Epithelial cell of prostate (primary cell): ENCODE data around the gene SIN3B.
"Not testable (repeated sequence)": the region's sequence is repeated elsewhere in the genome, so short reads cannot be mapped to it uniquely, and the experiment has no call there.

ENCODE experiments used
- DNase-seq: peaks from one replicate; pipeline ENCODE4 v3.0.0-alpha.2; 2011; ENCODE audit warnings: low read depth, low spot score
- H3K27ac ChIP-seq: fragments of 450-650 bp; 2 replicates; pipeline ENCODE4 v1.5.1; 2017; ENCODE audit warnings: mild to moderate bottlenecking

The SIN3B gene

DNA sequence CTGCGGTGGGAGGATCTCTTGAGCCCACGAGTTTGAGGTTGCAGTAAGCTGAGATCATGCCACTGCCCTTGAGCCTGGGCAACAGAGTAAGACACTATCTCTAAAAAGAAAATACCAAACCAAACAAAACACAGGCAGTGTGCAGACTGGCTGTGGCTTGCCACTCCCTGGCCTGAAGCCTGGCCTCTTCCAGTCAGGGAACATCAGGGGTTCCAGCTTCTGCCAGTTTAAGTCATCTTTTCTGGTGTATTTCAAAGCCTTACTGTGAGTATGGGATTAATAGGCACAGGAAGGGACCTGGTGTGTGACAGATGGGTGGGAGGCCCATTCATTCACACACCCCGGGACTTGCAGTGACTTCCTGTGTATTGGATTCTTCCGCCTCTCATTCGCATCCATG is 32.6 kb downstream of the SIN3B start:
- no peak for DNase-seq
- no peak overlapping the region for H3K27ac ChIP-seq

DNA sequence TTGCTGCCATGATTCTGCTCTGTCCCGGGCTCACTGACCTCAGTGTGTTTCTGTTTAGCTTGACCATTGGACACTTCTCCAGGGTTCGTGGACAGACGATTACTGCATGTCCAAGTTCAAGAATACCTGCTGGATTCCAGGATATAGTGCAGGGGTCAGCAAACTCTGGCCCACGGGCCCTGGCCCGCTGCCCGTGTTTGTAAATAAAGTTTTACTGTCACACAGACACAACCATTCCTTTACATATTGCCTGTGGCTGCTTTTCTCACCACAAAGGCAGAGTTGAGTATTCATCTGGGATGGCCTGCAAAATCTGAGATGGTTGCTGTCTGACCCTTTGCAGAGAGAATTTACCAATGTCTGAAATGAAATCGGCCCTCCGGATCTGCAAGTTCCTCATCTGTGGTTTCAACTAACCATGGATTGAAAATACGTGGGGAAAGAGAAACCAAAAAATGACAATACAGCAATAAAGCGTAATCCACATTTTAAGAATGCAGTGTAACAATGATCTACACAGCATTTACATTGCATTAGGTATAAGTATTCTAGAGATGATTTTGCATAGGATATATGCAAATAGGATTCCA is 33.7 kb downstream of the SIN3B start:
- no peak overlapping the region for H3K27ac ChIP-seq
- no peak for DNase-seq

DNA sequence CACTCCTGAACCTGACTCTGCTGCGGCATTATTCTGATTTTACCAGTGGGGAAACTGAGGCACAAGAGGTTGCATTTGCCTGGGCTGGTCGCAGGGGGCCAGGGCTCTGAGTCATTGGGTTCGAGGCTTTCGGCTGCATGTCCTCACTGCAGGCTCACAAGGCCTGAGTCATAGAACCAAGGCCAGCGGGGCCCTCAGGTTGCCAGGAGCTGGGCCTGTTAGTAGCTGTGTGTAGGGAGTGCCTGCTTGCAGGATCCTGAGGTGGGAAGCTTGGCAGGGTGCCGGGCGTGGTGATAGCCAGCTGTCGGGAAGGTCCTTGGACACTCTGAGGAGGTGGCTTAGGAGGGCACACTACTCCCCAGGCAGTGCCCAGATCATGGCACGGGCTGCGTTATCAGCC is 38.0 kb downstream of the SIN3B start:
- no peak for DNase-seq
- no peak overlapping the region for H3K27ac ChIP-seq

DNA sequence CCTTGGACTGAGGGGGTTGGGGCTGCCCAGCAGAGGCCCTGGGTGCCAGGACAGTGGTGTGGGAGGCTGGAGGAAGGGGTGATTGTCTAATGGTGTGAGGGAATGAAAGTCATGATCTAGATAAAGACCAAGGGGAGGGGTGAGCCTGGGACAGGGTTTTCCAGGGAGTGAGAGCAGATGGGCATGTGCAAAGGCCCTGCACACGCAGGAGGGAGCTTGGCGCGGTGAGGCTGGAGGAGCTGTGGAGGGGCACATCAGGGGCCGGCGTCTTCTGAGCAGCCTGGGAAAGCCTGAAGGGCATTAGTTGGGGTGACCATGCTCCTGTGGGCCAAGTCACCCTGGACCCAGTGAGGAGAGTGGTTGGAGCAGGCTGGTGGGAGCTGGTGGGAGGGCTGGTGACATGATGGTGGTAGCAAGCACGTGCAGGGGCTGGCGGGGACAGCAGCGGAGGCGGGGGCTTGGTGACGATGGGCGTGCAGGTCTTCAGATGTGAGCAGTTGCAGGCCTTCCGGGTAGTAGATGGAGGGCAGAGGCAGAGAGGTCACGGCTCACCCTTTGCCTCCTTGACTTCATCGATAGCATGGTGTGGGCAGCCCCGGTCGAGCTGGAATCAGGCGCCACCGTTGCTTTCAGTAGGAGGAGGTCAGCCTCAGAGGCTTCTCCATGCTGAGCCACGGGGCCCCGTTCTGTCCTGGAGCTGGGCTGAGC is 39.4 kb downstream of the SIN3B start:
- DNase-seq: no peak
- H3K27ac ChIP-seq: no peak overlapping the region

DNA sequence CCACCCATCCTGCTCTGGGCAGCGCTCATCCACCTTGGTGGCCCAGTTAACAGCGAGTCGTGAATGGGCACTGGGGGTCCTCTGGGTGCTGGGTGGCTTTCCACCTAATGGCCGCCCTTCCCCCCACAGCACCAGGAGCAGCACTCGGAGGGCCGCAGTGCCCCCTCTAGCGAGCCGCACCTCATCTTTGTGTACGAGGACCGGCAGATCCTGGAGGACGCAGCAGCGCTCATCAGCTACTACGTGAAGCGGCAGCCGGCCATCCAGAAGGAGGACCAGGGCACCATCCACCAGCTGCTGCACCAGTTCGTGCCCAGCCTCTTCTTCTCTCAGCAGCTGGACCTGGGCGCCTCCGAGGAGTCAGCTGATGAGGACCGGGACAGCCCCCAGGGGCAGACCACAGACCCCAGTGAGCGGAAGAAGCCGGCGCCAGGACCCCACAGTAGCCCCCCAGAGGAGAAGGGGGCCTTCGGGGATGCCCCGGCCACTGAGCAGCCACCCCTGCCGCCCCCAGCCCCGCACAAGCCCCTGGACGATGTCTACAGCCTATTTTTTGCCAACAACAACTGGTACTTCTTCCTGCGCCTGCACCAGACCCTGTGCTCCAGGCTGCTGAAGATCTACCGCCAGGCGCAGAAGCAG is 40.3 kb downstream of the SIN3B start:
- DNase-seq: no peak
- H3K27ac ChIP-seq: no peak overlapping the region

DNA sequence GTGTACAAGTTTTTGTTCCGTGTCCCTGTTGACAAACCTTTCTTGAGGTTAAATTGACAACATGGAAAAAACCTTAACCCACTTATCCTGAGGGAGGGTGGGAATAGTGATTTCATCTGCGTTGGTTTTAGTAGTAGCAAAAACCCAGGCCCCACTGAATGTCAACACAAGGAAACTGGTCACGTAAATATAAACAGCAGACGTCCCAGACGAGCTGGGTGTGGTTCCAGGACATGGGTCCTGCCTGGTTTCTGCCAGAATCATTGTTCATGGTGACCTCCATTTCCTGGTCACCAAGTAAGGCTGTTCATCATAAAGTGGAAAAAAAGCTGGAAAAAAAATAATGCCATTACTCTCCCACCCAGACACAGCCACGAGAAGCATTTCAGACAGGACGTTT is 42.7 kb downstream of the SIN3B start:
- H3K27ac ChIP-seq: no peak overlapping the region
- no peak for DNase-seq

DNA sequence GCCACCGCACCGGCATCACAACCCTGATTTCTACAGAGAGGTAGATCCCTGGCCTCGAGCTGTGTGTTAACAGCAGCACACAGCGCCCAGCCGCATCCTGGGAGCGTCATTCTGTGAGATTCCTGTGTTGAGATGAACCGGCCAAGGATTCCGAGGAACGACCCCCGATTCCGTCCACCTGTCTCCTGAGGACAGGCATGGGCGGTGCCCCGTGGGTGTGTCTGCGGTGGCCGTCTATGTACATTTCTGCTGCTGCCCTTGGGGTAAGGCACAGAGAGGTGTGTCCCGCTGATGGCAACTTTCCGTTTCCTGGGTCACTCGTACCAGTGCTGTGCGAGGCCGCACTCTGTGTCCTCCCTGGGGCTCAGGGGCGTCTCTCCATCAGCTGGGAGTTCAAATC is 43.5 kb downstream of the SIN3B start:
- no peak overlapping the region for H3K27ac ChIP-seq
- no peak for DNase-seq

DNA sequence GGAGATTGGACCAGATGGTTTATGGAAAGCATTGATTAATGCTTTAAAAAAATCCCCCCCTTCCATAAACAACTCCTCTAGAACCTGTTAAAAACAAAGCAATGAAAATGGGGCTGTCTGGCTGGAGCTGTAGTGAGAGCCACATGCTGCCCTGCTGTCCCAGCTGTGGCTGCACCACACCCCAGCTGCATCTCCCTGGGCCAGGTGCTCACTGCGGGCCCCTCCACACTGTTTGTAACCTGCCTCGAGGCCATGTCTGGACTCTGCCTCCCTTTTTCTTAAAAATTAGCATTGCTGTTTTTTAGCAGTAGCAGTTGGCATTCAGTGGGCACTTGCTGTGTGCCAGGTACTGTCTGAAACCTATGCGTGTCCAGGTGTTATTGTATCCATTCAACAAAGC is 44.4 kb downstream of the SIN3B start:
- DNase-seq: no peak
- no peak overlapping the region for H3K27ac ChIP-seq

DNA sequence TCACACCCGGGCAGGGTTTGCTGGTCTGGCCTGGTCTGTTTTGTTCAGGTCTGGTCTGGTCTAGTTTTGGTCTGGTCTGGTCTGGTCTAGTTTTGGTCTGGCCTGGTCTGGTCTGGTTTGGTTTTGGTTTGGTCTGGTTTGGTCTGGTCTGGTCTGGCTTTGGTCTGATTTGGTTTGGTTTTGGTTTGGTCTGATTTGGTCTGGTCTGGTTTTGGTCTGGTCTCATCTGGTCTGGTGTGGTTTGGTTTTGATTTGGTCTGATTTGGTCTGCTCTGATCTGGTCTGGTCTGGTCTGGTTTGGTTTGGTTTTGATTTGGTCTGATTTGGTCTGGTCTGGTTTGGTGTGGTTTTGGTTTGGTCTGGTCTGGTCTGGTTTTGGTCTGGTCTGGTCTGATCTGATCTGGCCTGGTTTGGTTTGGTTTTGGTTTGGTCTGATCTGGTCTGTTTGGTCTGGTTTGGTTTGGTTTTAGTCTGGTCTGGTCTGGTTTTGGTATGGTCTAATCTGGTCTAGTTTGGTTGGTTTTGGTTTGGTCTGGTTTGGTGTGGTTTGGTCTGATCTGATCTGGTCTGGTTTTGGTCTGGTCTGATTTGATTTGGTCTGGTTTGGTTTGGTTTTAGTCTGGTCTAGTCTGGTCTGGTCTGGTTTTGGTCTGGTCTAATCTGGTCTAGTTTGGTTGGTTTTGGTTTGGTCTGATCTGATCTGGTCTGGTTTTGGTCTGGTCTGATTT is 45.2 kb downstream of the SIN3B start:
- peak overlapping the region; percentile 15 for H3K27ac ChIP-seq
- DNase-seq: no peak

DNA sequence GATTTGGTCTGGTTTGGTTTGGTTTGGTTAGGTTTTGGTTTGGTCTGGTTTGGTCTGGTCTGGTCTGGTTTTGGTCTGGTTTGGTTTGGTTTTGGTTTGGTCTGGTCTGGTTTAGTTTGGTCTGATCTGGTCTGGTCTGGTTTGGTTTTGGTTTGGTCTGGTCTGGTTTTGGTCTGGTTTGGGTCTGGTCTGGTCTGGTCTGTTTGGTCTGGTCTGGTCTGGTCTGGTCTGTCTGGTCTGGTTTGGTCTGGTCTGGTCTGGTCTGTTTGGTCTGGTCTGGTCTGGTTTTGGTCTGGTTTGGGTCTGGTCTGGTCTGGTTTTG is 45.7 kb downstream of the SIN3B start:
- H3K27ac ChIP-seq: peak overlapping the region; percentile 15
- not testable (repeated sequence) for DNase-seq

DNA sequence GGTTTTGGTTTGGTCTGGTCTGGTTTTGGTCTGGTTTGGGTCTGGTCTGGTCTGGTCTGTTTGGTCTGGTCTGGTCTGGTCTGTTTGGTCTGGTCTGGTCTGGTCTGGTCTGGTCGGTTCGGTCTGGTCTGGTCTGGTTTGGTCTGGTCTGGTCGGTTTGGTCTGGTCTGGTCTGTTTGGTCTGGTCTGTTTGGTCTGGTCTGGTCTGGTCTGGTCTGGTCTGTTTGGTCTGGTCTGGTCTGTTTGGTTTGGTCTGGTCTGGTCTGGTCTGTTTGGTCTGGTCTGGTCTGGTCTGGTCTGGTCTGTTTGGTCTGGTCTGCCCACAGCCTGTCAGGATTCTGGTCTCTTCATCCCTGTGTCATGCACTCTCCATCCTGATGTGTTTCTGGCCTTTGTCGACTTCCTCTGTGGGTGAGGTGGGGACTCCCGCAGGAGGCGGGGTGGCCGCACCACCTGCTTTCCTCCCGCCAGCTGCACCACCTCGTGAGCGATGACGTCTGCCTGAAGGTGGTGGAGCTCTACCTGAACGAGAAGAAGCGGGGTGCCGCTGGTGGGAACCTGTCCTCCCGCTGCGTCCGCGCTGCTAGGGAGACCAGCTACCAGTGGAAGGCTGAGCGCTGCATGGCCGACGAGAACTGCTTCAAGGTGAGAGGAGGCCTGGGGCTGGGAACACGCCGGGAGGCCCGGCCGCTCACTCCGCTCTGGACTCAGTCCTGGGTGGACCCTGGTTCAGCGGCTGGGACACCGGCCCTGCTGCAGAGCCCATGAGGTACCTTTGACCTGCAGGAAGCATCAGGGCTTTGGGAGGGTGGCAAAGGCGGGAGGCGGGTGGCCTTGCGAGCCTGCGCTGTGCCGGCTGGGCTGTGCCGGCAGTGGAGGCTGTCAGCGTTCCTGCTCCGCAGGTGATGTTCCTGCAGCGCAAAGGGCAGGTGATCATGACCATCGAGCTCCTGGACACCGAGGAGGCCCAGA is 46.7 kb downstream of the SIN3B start:
- DNase-seq: no peak
- no peak overlapping the region for H3K27ac ChIP-seq

DNA sequence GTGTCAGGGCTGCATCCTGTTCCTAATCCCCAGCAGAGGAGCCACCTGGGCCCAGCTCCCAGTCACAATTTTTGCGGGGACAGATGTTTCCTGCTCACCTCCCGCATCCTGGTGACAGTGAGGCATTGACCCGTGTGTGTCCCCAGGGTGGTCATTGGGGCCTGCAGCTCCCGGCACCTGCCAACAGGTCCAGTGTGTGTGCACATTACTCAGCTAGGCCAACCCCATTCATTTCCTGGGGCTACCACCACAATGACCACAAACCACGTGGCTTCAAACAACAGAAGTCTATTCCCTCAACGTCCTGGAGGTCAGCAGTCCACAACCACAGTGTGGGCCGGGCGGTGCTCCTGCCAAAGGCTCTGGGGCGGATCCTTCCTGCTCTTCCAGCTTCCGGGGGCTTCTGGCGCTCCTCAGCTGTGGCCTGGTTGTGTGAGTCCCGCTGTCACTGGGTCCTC is 47.7 kb downstream of the SIN3B start:
- no peak for DNase-seq
- no peak overlapping the region for H3K27ac ChIP-seq

DNA sequence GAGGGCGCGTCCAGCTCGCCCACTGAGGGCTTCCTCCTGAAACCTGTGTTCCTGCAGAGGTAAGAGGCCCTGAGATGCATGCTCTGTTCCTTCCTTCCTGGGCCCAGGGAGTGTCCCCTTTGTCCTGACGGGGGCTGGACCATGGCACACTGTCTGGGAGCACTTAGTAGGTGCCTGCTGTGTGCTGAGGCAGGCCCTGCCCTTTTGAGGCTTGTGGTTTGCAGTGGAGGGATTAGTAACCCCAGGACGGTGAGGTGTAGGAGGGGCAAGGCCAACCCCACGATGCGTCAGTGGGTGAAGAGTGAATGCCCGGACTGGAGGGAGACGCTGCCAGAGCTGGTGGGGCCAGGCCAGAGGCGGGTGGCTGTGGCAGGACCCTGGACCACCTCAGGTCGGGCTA is 48.4 kb downstream of the SIN3B start:
- no peak for DNase-seq
- H3K27ac ChIP-seq: no peak overlapping the region

DNA sequence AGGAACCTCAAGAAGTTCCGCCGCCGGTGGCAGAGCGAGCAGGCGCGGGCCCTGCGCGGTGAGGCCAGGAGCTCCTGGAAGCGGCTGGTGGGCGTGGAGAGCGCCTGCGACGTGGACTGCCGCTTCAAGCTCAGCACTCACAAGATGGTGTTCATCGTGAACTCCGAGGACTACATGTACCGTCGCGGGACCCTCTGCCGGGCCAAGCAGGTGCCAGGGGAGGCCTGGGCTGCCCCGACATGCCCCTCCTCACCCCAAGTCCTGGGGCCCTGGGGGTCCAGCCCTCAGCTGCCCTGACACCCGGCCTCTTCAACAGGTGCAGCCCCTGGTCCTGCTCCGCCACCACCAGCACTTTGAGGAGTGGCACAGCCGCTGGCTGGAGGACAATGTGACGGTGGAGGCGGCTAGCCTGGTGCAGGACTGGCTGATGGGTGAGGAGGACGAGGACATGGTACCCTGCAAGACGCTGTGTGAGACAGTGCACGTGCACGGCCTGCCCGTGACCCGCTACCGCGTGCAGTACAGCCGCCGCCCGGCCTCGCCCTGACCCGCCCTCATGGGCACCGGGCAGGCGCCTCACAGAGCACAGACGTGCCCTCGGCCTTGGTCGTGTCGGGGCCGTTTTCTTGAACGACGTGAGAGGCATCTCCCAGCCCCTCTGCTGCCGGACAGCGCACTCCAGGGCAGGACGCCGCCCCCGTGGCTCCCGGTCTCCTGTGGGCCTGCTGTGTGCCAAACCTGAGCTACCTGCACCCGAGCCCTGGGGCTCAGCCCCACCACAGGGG is 49.2 kb downstream of the SIN3B start:
- no peak overlapping the region for H3K27ac ChIP-seq
- DNase-seq: no peak

DNA sequence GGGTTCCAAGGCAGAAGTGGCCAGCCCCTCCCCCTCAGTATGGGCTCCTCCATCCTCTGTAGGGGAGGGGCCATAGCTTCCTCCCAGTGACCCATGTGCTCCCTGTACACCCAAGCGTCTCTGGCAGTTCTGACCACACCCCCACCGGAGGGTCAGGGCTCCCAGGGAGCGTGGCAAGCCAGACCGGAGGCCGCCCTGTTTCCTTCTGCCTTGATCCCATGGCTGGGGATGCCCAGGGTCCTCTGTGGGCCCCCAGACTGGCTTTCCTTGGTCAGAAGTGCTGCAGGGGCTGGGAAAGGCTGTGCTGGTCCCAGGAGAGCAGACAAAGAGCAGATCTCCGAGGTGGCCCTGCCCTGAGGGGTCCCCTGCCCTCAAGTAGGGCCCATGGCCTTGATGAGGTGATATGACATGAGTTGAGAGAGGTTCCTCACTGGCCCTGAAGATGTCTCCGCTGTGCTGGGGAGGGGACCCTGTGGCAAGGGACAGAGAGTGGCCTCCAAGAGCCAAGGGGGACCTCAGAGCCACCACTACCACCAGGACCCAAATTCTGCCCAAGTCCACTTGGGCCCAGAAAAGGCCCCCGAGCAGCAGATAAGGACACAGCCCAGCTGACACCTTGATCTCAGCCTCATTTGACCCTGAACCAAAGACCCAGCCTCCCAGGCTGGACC is 51.8 kb downstream of the SIN3B start:
- DNase-seq: no peak
- H3K27ac ChIP-seq: no peak overlapping the region

DNA sequence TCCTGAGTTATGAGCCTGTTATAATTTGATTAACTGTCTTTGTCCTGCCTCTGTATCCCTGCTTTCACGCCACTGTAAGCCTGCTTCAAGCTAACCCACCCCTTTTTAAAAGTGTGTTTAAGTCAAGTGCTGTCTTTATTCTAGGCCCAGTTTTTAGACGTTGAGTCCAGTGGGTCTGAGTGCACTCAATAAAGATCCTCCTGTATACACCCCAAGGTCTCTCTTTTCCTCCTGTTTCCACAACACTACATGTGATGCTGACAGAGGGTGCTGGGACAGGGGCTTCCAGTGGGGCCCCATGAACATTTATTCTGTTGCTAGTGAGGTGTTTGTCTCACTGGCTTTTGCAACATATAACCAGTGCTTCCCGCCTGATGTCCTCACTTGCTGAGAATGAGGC is 52.9 kb downstream of the SIN3B start:
- no peak for DNase-seq
- H3K27ac ChIP-seq: no peak overlapping the region

DNA sequence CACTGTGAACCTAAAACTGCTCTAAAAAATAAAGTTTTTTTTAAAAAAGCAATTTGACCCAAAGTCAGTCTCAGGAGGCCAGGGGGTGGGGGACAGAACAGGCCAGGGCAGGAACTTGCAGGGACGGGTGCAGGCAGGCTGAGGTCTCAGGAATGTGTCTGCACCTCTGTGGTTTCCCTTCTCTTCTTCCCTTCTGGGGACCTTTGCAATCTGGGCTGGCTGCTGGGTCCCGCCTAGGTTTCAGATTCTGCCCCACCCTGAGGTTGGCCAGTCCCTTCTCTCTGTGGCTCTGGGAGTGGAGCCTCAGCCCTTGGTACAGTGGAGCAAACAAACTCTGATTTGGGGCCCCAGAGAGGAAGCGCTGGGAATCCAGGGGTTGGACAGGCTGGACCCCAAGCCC is 54.3 kb downstream of the SIN3B start:
- no peak overlapping the region for H3K27ac ChIP-seq
- DNase-seq: no peak

DNA sequence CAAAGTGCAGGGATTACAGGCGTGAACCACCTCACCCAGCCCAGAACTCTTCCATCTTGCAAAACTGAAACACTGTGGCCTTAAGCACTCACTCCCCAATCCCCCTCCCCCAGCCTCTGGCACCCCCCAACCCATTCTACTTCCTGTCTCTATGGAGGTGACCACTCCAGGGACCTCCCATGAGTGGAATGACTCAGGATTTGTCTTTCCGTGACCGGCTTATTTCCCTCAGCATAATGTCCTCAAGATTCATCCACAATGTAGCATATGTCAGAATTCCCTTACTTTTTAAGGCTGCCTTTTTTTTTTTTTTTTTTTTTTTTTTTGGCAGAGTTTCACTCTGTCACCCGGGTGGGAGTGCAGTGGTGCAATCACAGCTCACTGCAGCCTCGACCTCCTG is 56.0 kb downstream of the SIN3B start:
- H3K27ac ChIP-seq: no peak overlapping the region
- no peak for DNase-seq

DNA sequence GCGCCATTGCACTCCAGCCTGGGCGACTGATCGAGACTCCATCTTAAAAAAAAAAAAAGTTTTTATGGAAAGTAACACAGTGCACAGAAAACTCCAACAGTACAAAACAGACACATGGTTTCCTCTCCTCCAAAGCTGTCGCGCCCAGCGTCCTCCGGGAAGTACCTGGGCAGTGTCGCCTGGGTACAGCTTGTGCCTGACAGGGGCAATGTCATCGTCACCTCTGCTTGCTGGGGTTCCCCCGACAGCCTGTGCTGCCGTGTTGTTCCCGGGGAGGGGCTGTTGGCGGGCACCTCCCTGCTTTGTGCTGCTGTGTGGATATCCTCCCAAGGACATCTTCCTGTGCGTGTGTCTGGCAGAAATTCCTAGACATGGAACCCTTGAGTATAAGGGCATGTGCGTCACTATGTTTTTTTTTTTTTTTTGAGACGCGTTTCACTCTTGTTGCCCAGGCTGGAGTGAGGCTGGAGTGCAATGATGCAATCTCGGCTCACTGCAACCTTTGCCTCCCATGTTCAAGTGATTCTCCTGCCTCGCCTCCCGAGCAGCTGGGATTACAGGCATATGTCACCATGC is 57.2 kb downstream of the SIN3B start:
- no peak for DNase-seq
- no peak overlapping the region for H3K27ac ChIP-seq
